GM19452 (cell line): ENCODE results near the gene GCNT1.
A peak's percentile ranks its signal among the peaks of the same experiment; 100 is the strongest.
"Not testable (repeated sequence)": the region's sequence is repeated elsewhere in the genome, so short reads cannot be mapped to it uniquely, and the experiment has no call there.

Experiments
- ATAC-seq: cut with Tn5 transposase; IDR thresholded peaks from one replicate; pipeline ENCODE4 v1.9.1; 2021; ENCODE audit not compliant: unreplicated experiment

Gene GCNT1

DNA sequence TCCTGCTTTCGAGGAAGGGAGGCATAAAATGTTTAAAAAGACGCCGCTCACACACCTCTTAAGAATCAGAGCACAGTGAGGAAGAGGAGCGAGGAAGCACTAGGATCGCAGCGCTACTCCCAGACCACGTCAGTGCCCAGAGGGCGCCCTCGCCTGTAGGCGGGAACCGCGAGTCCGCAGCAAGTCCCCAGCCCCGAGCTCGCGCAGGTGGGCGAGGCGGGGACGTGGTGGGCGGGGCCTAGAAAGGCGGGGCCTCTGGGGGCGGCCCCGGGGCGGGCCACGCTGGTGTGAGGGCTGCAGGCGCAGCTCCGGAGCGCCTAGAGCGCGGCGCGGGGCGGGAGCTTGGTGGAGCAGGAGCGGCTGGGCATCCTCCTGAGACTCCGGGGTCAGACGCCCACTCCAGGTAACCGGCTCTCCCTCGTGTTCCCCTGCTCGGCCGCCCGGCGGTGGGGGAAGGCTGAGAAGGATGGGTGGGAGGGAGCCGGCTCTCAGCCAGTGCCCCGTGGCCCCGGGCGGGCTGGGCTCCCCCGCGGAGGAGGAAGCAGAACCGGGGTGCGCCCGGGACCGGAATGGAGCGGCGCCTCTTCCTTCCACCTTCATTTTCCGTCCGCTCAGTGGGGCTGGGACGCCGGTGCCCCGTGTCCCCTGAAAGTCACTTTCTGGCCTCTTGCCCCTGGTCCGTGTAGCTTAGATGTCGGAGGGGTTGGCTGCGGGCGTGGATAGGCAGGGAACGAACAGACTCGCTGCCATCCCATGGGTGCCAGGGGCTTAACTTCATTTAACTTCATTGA is at the start of gene GCNT1:
Gene GCNT1, plus strand, starts transcription at position 280 of the 791 bp plus-strand sequence. CDS start 43,200 bp downstream, outside the sequence.
- peak; percentile 89 for ATAC-seq

GRCh38 chr9:76412638-76413037 is 46.3 kb upstream of the GCNT1 start:
- no peak for ATAC-seq

- ATAC-seq, result no peak
Measured at GRCh38 chr9:76413658-76414057, 45.3 kb upstream of the GCNT1 start.

DNA sequence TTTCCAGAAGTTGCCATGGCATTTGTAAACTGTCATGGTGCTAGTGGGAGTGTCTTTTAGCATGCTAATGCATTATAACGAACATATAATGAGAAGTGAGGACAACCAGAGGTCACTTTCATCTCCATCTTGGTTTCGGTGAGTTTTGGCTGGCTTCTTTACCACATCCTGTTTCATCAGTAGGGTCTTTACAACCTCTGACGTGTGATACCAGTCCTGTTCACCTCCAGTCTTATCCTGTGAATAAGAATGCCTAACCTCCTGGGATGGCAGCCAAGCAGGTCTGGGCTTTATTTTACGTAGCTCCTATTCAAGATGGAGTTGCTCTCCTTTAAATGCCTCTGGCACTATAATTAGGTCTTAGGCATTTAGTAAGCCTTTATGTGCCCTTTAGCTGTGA is 44.3 kb upstream of the GCNT1 start:
- ATAC-seq, result peak; percentile 84

GRCh38 chr9:76415154-76415553 is 43.8 kb upstream of the GCNT1 start:
- ATAC-seq, result no peak

- no peak for ATAC-seq
Measured at GRCh38 chr9:76415731-76416130, 43.3 kb upstream of the GCNT1 start.

- ATAC-seq, result no peak
Measured at GRCh38 chr9:76417394-76417793, 41.6 kb upstream of the GCNT1 start.

DNA sequence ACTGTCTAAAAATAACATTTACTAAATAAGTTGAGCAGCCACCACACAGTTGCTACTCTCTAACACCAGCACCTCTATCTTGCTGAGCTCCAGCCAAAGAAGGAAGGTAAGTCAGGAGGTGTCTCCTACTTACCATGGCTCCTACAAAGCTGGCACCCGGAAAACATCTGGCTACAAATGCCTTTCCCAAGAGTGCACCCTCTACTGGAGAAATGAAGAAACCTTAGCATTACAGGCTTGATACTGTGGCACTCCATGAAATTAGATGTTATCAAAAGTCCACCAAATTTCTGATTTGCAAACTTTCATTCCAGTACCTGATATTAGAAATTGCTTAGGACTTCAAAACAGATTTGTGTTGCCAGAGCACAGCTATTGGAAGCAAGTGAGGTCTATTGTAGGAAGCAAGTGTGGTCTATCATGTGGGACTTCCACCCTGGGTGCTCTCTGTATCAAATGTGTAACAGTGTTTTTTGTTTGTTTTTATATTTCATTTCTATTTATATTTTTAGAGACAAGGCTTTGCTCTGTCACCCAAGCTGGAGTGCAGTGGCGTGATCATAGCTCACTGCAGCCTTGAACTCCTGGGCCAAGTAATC is 39.1 kb upstream of the GCNT1 start:
- no peak for ATAC-seq

- no peak for ATAC-seq
Measured at GRCh38 chr9:76423216-76424177, 35.5 kb upstream of the GCNT1 start.

GRCh38 chr9:76424491-76424890 is 34.5 kb upstream of the GCNT1 start:
- no peak for ATAC-seq

DNA sequence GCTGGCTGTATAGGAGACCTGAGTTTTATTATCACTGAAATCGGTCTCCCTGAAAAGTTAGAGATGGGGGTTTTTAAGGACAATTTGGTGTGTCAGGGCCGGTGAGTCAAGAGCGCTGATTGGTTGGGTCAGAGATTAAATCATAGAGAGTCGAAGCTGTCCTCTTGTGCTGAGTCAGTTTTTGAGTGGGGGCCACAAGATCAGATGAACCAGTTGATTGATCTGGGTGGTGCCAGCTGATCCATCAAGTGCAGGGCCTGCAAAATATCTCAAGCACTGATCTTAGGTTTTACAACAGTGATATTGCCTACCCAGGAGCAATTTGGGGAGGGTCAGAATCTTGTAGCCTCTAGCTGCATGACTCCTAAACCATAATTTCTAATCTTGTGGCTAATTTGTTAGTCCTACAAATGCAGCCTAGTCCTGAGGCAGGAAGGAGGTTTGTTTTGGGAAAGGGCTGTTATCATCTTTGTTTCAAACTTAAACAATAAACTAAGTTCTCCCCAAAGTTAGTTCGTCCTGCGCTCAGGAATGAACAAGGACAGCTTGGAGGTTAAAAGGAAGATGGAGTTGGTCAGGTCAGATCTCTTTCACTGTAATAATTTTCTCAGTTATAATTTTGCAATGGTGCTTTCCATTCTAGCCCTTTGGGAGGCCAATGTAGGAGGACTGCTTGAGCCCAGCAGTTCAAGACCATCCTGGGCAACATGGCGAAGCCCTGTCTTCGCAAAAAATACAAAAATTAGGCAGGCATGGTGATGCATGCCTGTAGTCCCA is 33.1 kb upstream of the GCNT1 start:
- ATAC-seq, result no peak

- no peak for ATAC-seq
Measured at GRCh38 chr9:76426807-76427419, 32.1 kb upstream of the GCNT1 start.

- ATAC-seq, result no peak
Measured at GRCh38 chr9:76431601-76432000, 27.4 kb upstream of the GCNT1 start.

- no peak for ATAC-seq
Measured at GRCh38 chr9:76433406-76433805, 25.6 kb upstream of the GCNT1 start.

DNA sequence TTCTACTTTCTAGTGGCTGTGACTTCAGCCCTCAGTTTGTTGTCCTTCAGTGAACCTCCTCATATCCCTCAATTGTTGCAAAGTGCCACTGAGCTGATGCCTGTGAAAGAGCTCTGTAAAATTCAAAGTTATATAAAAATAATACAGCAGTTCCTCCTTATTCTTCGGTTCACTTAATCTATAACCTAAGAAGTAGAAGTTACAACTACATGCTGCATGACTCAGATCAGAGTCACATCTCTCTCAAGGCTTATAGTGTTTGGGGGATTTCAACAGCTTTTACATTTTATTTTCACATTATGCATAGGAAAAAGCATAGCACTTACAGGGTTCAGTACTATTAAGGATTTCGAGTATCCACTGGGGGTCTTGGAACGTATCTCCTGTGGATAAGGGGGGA is 25.1 kb upstream of the GCNT1 start:
- no peak for ATAC-seq

DNA sequence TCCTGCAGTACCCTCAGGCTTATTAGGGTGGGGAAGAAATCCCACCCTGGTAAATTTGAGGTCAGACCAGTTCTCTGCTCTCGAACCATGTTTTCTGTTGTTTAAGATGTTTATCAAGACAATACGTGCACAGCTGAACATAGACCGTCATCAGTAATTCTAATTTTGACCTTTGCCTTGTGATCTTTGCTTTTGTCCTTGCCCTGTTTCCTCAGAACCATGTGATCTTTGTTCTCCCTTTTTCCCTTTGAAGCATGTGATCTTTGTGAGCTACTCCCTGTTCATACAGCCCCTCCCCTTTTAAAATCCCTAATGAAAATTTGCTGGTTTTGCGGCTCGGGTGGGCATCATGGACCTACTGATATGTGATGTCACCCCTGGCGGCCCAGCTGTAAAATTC is 24.1 kb upstream of the GCNT1 start:
- ATAC-seq, result not testable (repeated sequence)

DNA sequence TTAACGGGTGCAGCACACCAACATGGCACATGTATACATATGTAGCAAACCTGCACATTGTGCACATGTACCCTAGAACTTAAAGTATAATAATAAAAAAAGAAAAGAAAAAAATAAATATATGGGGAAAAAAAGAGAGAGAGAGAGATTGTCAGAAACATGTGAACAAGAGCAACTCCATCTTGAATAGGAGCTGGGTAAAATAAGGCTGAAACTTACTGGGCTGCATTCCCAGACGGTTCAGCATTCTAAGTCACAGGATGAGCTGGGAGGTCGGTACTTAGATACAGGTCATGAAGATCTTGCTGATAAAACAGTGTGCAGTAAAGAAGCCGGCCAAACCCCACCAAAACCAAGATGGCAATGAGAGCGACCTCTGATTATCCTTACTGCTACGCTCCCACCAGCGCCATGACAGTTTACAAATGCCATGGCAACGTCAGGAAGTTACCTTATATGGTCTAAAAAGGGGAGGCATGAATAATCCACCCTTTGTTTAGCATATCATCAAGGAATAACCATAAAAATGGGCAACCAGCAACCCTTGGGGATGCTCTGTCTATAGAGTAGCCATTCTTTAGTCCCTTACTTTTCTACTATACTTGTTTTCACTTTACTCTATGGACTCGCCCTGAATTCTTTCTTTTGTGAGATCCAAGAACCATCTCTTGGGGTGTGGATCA is 21.8 kb upstream of the GCNT1 start:
- ATAC-seq, result not testable (repeated sequence)

DNA sequence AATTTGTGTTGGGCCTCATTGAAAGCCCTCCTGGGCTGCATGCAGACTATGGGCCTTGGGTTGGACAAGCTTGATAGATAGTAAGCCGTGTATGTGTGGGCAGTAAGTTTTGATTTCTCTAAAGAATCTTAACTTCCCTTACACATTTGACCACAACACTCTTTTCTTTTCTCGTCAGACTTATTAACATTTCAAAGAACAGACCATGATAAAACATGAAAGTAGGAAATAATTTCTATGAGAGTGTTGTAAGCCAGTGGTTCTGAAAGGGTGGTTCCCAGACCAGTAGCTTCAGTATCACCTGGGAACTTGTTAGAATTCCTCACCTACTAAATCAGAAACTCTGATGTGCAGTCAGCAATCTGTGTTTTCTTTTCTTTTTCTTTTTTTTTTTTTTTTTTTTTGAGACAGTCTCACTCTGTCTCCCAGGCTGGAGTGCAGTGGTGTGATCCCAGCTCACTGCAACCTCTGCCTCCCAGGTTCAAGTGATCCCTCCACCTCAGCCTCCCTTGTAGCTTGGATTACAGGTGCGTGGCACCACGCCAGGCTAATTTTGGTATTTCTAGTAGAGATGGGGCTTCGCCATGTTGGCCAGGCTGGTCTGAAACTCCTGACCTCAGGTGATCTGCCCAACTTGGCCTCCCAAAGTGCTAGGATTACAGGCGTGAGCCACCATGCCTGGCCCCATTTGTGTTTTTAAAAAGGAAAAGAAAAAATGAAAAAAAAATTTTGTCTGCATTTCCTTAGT is 20.0 kb upstream of the GCNT1 start:
- ATAC-seq, result peak; percentile 58
